PC-9 (cell line): ENCODE data around the gene TMPRSS5. TPM values are rescaled to one million over a fixed set of nuclear protein-coding genes. Genes with fewer than 3 reads are reported as not detected.
A peak's percentile ranks its signal among the peaks of the same experiment; 100 is the strongest.

Experiments used
- Bru-seq: library from RNA; stranded (reverse); fragments of 400-500 nt; gene quantifications from one replicate; lab custom pipeline; 2021; lab: Mats Ljungman, UMichigan
- BruChase-seq, 2 experiments: library from RNA; stranded (reverse); fragments of 400-500 nt; gene quantifications; one replicate each; lab custom pipeline; 2021; lab: Mats Ljungman, UMichigan
- BruUV-seq: library from RNA; stranded (reverse); fragments of 400-500 nt; replicated peaks from 2 replicates; lab custom pipeline; 2021; lab: Mats Ljungman, UMichigan
- CTCF ChIA-PET: fragments of 300-600 bp; sonication (Branson Sonifier 250); formaldehyde crosslinking; loops from one replicate; lab custom pipeline; 2022; ENCODE audit warnings: antibody characterized with exemption; lab: Charles Lee
- POLR2A ChIA-PET: fragments of 300-600 bp; sonication (Branson Sonifier 250); formaldehyde crosslinking; loops from one replicate; lab custom pipeline; 2022; ENCODE audit warnings: antibody characterized with exemption; ENCODE audit not compliant: unreplicated experiment; lab: Charles Lee
- DNase-seq, 2 experiments: peaks; one replicate each; pipeline versions ENCODE4 v3.0.0 to v3.0.0-alpha.2; 2015 to 2022; ENCODE audit warnings: mixed read lengths in 1 of 2
- H2AFZ ChIP-seq: fragments of 200-600 bp; sonication (generic); 2 replicates; pipeline ENCODE4 v1.8.1; 2017; ENCODE audit warnings: antibody characterized with exemption
- H3F3A ChIP-seq: fragments of 200-600 bp; sonication (generic); 2 replicates; pipeline ENCODE4 v1.8.1; 2017; ENCODE audit warnings: antibody characterized with exemption, mild to moderate bottlenecking, low read depth; ENCODE audit not compliant: insufficient read depth
- H3K27ac ChIP-seq: fragments of 200-600 bp; sonication (generic); 2 replicates; pipeline ENCODE4 v1.6.1; 2016; ENCODE audit warnings: mixed run types
- H3K27me3 ChIP-seq: fragments of 200-600 bp; sonication (generic); 2 replicates; pipeline ENCODE4 v1.6.1; 2016; ENCODE audit warnings: low read depth, mixed run types; ENCODE audit not compliant: insufficient read depth
- H3K36me3 ChIP-seq: fragments of 200-600 bp; sonication (generic); 2 replicates; pipeline ENCODE4 v1.6.1; 2016; ENCODE audit warnings: low read depth, mixed run types
- H3K4me1 ChIP-seq: fragments of 200-600 bp; sonication (generic); replicated peaks from 2 replicates; pipeline ENCODE4 v1.6.1; 2016; ENCODE audit warnings: mixed run types; ENCODE audit not compliant: insufficient read depth
- H3K4me2 ChIP-seq: fragments of 200-600 bp; sonication (generic); 2 replicates; pipeline ENCODE4 v1.6.1; 2017; ENCODE audit warnings: mixed run types
- H3K4me3 ChIP-seq: fragments of 200-600 bp; sonication (generic); 2 replicates; pipeline ENCODE4 v1.6.1; 2016; ENCODE audit warnings: mixed run types
- H3K79me2 ChIP-seq: fragments of 200-600 bp; sonication (generic); 2 replicates; pipeline ENCODE4 v1.6.1; 2017; ENCODE audit warnings: low read depth, mixed run types
- H3K9me2 ChIP-seq: fragments of 200-600 bp; sonication (generic); 2 replicates; pipeline ENCODE4 v1.8.1; 2017; ENCODE audit warnings: mild to moderate bottlenecking; ENCODE audit not compliant: insufficient read depth
- H3K9me3 ChIP-seq: fragments of 200-600 bp; sonication (generic); 2 replicates; pipeline ENCODE4 v1.8.1; 2016; ENCODE audit warnings: low read depth; ENCODE audit not compliant: insufficient read depth
- H4K20me1 ChIP-seq: fragments of 200-600 bp; sonication (generic); 2 replicates; pipeline ENCODE4 v1.8.1; 2017; ENCODE audit not compliant: insufficient read depth
- CTCF ChIP-seq: fragments of 200-600 bp; sonication (generic); conservative IDR thresholded peaks from 2 replicates; pipeline ENCODE4 v1.6.1; 2017; ENCODE audit warnings: mixed run types, antibody characterized with exemption, mild to moderate bottlenecking, moderate library complexity
- EZH2 ChIP-seq: fragments of 200-600 bp; sonication (generic); IDR thresholded peaks from 2 replicates; pipeline ENCODE4 v1.8.0; 2017; ENCODE audit warnings: antibody characterized with exemption, low read depth
- intact Hi-C: fragments of 100-400 bp; cut with micrococcal nuclease; formaldehyde crosslinking; loops from one replicate; pipeline ENCODE4 v1.10.0; 2022; ENCODE audit not compliant: unreplicated experiment
- long read RNA-seq: library from polyadenylated mRNA; stranded (forward); transcript quantifications from one replicate; pipeline ENCODE4 v2.0.0, GENCODE V29; 2022
- total RNA-seq: library from RNA; stranded (reverse); gene quantifications from 2 replicates; pipeline ENCODE4 v1.2.3, GENCODE V29; 2021

TMPRSS5 gene
- total RNA-seq (0.33 and 0.83 TPM in 2 replicates), Bru-seq, nascent RNA (percentile 34 among the genes with signal in this experiment), BruChase-seq, experiment 1, labeled RNA remaining after a 2-hour chase (percentile 43 among the genes with signal in this experiment), BruChase-seq, experiment 2, labeled RNA remaining after a 6-hour chase (percentile 28 among the genes with signal in this experiment)
- long read RNA-seq: 0 reads

DNA sequence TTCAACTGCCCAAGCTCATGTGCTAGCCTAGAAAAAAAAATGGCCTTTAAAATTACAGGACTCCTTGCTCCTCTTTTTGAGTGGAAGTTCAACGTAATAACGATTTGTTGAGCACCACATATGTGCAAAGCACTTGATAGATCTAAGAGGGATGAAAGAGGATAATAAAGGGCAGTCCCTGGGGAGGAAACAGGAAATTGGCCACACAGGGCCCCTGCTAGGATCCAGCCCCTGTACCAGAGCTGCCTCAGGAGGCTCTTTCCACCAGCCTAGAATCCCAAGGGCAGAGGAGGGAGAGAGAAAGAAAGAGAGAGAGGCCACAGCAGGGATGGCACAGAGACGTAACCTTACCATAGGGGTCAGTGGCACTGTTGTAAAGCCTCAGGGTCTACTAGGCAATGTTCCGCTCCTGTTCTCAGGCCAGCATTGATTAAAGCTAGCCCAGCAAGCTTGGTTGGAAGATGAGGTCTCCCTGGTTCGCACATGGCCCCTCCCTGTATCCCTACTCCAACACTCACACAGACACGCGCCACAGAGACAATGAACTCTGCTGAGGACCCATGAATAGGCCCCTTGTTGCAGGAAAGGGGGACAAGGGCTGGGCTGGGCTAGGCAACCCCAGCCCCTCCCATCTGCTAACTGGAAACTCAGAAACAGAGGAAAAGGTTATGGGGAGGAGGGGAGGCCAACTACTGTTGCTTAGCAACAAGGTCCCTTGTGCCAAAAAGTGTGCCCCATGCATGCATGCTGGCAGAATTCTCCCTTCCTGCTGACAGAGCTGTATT, at the start of gene TMPRSS5:
Gene TMPRSS5 (minus strand): TSS at position 438 of the 785 bp plus-strand sequence. CDS start 84 bp downstream, at position 354.
- no peak within 1 kb of the TSS for H3K4me3 ChIP-seq
- no peak for DNase-seq
- POLR2A ChIA-PET: no interaction called here
- TF ChIP-seq CTCF: no peak
- TF ChIP-seq EZH2: no peak
- no TSS peak for BruUV-seq
- no peak within 1 kb of the TSS for H3K4me2 ChIP-seq
- H3K79me2 ChIP-seq: no peaks in the 10 kb centered on the region
- H3K27me3 ChIP-seq: no peaks in the 10 kb centered on the region
- H3K4me1 ChIP-seq: no peaks in the 10 kb centered on the region
- H3K9me2 ChIP-seq: no peaks in the 10 kb centered on the region; the same call in none of the 2 replicates
- no peaks in the 10 kb centered on the region for H3F3A ChIP-seq
- H2AFZ ChIP-seq: no peak within 1 kb of the TSS
- CTCF ChIA-PET: no interaction called here
- H3K27ac ChIP-seq: no peak within 1 kb of the TSS
- 0 out of 2 replicates have a peak, but pooled peaks cover 5% of the 10 kb centered on the region for H3K9me3 ChIP-seq
- no peaks in the 10 kb centered on the region for H4K20me1 ChIP-seq
- intact Hi-C loops: no loop called here
- H3K36me3 ChIP-seq: no peaks in the 10 kb centered on the region

- POLR2A ChIA-PET: no interaction called here
- CTCF ChIA-PET: no interaction called here
- TF ChIP-seq CTCF: no peak
- no peak for TF ChIP-seq EZH2
- Histone ChIP-seq H3K9me2 (no peaks in the 10 kb centered on the region), H3K9me3 (no peaks in the 10 kb centered on the region), H3K79me2 (no peaks in the 10 kb centered on the region), H3K27ac (no peak overlapping the region), H3F3A (no peaks in the 10 kb centered on the region), H4K20me1 (peaks cover 2% of the 10 kb centered on the region; the same call in 1 of the 2 replicates), H3K4me3 (no peak overlapping the region), H3K4me2 (no peak overlapping the region), H2AFZ (no peak overlapping the region), H3K27me3 (no peaks in the 10 kb centered on the region), H3K4me1 (no peaks in the 10 kb centered on the region), H3K36me3 (peaks cover 20% of the 10 kb centered on the region)
- intact Hi-C loops: no loop called here
- DNase-seq: no peak
- no TSS peak for BruUV-seq
These were observed 46.8 kb upstream of the TMPRSS5 start for GRCh38 chr11:113752932-113753331.

- no peaks in the 10 kb centered on the region for H3F3A ChIP-seq
- 0 out of 2 replicates have a peak, but pooled peaks cover 5% of the 10 kb centered on the region for H4K20me1 ChIP-seq
- no peaks in the 10 kb centered on the region for H3K79me2 ChIP-seq
- H3K27ac ChIP-seq: no peak overlapping the region
- intact Hi-C loops: no loop called here
- POLR2A ChIA-PET: no interaction called here
- H3K36me3 ChIP-seq: peaks cover 20% of the 10 kb centered on the region
- no peaks in the 10 kb centered on the region for H3K27me3 ChIP-seq
- H3K4me1 ChIP-seq: no peaks in the 10 kb centered on the region
- no peak for DNase-seq
- no peak overlapping the region for H2AFZ ChIP-seq
- CTCF ChIA-PET: no interaction called here
- H3K9me2 ChIP-seq: no peaks in the 10 kb centered on the region
- no peaks in the 10 kb centered on the region for H3K9me3 ChIP-seq
- no peak overlapping the region for H3K4me3 ChIP-seq
- TF ChIP-seq EZH2: no peak
- no peak for TF ChIP-seq CTCF
- BruUV-seq: no TSS peak
- H3K4me2 ChIP-seq: no peak overlapping the region
These were observed 30.2 kb upstream of the TMPRSS5 start for GRCh38 chr11:113736323-113736722.
